HG02798 (cell line): ENCODE data around the gene SCN4B.
"Not testable (repeated sequence)": the region's sequence is repeated elsewhere in the genome, so short reads cannot be mapped to it uniquely, and the experiment has no call there.

Experiments used
- ATAC-seq: cut with Tn5 transposase; IDR thresholded peaks from one replicate; pipeline ENCODE4 v1.9.1; 2021; ENCODE audit warnings: mild to moderate bottlenecking; ENCODE audit not compliant: unreplicated experiment, poor library complexity

The SCN4B gene

GRCh38 chr11:118152552-118153471 lies at the start of gene SCN4B:
SCN4B (minus strand) TSS chr11:118152823; CDS start chr11:118152673, 150 bp downstream.
- ATAC-seq = no peak

GRCh38 chr11:118201966-118202365 lies 49.3 kb upstream of the SCN4B start:
- no peak for ATAC-seq

- ATAC-seq = no peak
Observed at GRCh38 chr11:118200901-118201680, 48.5 kb upstream of the SCN4B start.

- no peak for ATAC-seq
Observed at GRCh38 chr11:118200497-118200896, 47.9 kb upstream of the SCN4B start.

- no peak for ATAC-seq
Observed at GRCh38 chr11:118199135-118199534, 46.5 kb upstream of the SCN4B start.

GRCh38 chr11:118198370-118198769 lies 45.7 kb upstream of the SCN4B start:
- peak; percentile 46 for ATAC-seq

- ATAC-seq = no peak
Observed at GRCh38 chr11:118194835-118195627, 42.4 kb upstream of the SCN4B start.

GRCh38 chr11:118193910-118194566 lies 41.4 kb upstream of the SCN4B start:
- ATAC-seq = no peak

GRCh38 chr11:118192817-118193216 lies 40.2 kb upstream of the SCN4B start:
- not testable (repeated sequence) for ATAC-seq

- not testable (repeated sequence) for ATAC-seq
Observed at GRCh38 chr11:118190942-118191506, 38.4 kb upstream of the SCN4B start.

GRCh38 chr11:118186346-118187107 lies 33.9 kb upstream of the SCN4B start:
- no peak for ATAC-seq

- no peak for ATAC-seq
Observed at GRCh38 chr11:118184784-118185579, 32.4 kb upstream of the SCN4B start.

- not testable (repeated sequence) for ATAC-seq
Observed at GRCh38 chr11:118183691-118184090, 31.1 kb upstream of the SCN4B start.

- ATAC-seq = no peak
Observed at GRCh38 chr11:118180300-118180703, 27.7 kb upstream of the SCN4B start.

GRCh38 chr11:118176778-118177134 lies 24.1 kb upstream of the SCN4B start:
- no peak for ATAC-seq

GRCh38 chr11:118175993-118176777 lies 23.6 kb upstream of the SCN4B start, which contains the start of gene SCN2B:
SCN2B (minus strand) TSS chr11:118176639; CDS start chr11:118176431, 208 bp downstream.
- no peak for ATAC-seq
